GM18873 (cell line): ENCODE results near the gene TSSC4.
"Not testable (repeated sequence)": the region's sequence is repeated elsewhere in the genome, so short reads cannot be mapped to it uniquely, and the experiment has no call there.

Source experiments
- ATAC-seq: cut with Tn5 transposase; IDR thresholded peaks from one replicate; pipeline ENCODE4 v1.9.1; 2021; ENCODE audit warnings: mild to moderate bottlenecking, moderate library complexity, moderate number of reproducible peaks; ENCODE audit not compliant: unreplicated experiment, low FRiP score

Gene TSSC4

GRCh38 chr11:2400069-2400761 lies at the start of gene TSSC4:
Gene TSSC4 (plus strand): TSS chr11:2400750. CDS start chr11:2402634, 1,884 bp downstream.
- ATAC-seq = peak; percentile 83

- ATAC-seq = no peak
These were observed 48.8 kb upstream of the TSSC4 start for GRCh38 chr11:2351701-2352100.

- no peak for ATAC-seq
These were observed 48.1 kb upstream of the TSSC4 start for GRCh38 chr11:2352420-2352819.

- ATAC-seq = no peak
These were observed 45.4 kb upstream of the TSSC4 start for GRCh38 chr11:2355000-2355644.

GRCh38 chr11:2357246-2357645 lies 43.3 kb upstream of the TSSC4 start:
- no peak for ATAC-seq

- not testable (repeated sequence) for ATAC-seq
These were observed 42.9 kb upstream of the TSSC4 start for GRCh38 chr11:2357651-2358050.

GRCh38 chr11:2358754-2359442 lies 41.7 kb upstream of the TSSC4 start:
- ATAC-seq = no peak

GRCh38 chr11:2359557-2359956 lies 41.0 kb upstream of the TSSC4 start:
- no peak for ATAC-seq

- no peak for ATAC-seq
These were observed 40.4 kb upstream of the TSSC4 start for GRCh38 chr11:2360081-2360642.

- no peak for ATAC-seq
These were observed 39.0 kb upstream of the TSSC4 start for GRCh38 chr11:2361565-2361964.

- no peak for ATAC-seq
These were observed 38.1 kb upstream of the TSSC4 start for GRCh38 chr11:2362414-2362813.

- ATAC-seq = no peak
These were observed 37.4 kb upstream of the TSSC4 start for GRCh38 chr11:2363130-2363529.

GRCh38 chr11:2363577-2364370 lies 36.8 kb upstream of the TSSC4 start:
- no peak for ATAC-seq

- not testable (repeated sequence) for ATAC-seq
These were observed 36.2 kb upstream of the TSSC4 start for GRCh38 chr11:2364386-2364785.

- ATAC-seq = no peak
These were observed 34.9 kb upstream of the TSSC4 start for GRCh38 chr11:2365571-2366210.

GRCh38 chr11:2366276-2366675 lies 34.3 kb upstream of the TSSC4 start:
- ATAC-seq = no peak

GRCh38 chr11:2366733-2367132 lies 33.8 kb upstream of the TSSC4 start:
- no peak for ATAC-seq

- no peak for ATAC-seq
These were observed 33.0 kb upstream of the TSSC4 start for GRCh38 chr11:2367266-2368160.
